BLaER1 (cell line): ENCODE results near the gene NPPC.

ENCODE experiments used
- H3K27ac ChIP-seq: shearing (Covaris generic); formaldehyde crosslinking; 2 replicates; pipeline ENCODE4 v1.8.1; 2022
- H3K27me3 ChIP-seq: shearing (Covaris generic); formaldehyde crosslinking; 2 replicates; pipeline ENCODE4 v1.8.1; 2022
- H3K36me3 ChIP-seq: shearing (Covaris generic); formaldehyde crosslinking; 2 replicates; pipeline ENCODE4 v1.8.1; 2022
- H3K4me1 ChIP-seq: shearing (Covaris generic); formaldehyde crosslinking; 2 replicates; pipeline ENCODE4 v1.8.1; 2022
- H3K4me2 ChIP-seq: shearing (Covaris generic); formaldehyde crosslinking; 2 replicates; pipeline ENCODE4 v1.8.1; 2022
- H3K4me3 ChIP-seq: shearing (Covaris generic); formaldehyde crosslinking; 2 replicates; pipeline ENCODE4 v1.8.1; 2022
- H3K9ac ChIP-seq: shearing (Covaris generic); formaldehyde crosslinking; 2 replicates; pipeline ENCODE4 v1.8.1; 2022
- H3K9me3 ChIP-seq: shearing (Covaris generic); formaldehyde crosslinking; 2 replicates; pipeline ENCODE4 v1.8.1; 2022
- H4K20me1 ChIP-seq: shearing (Covaris generic); formaldehyde crosslinking; 2 replicates; pipeline ENCODE4 v1.8.1; 2022
- Cebpa-rat ChIP-seq: shearing (Covaris generic); IDR thresholded peaks from 2 replicates; pipeline ENCODE4 v1.8.1; 2022

NPPC gene

GRCh38 chr2:231929961-231930592, 3.9 kb upstream of the NPPC start:
- H3K36me3 ChIP-seq, result no peaks in the 10 kb centered on the region
- peak overlapping the region; percentile 28; the same call in 1 of the 2 replicates for H3K27ac ChIP-seq
- no peak overlapping the region for H3K4me3 ChIP-seq
- H3K4me1 ChIP-seq, result peaks cover 87% of the 10 kb centered on the region
- peaks cover 28% of the 10 kb centered on the region for H3K27me3 ChIP-seq
- H4K20me1 ChIP-seq, result peaks cover 7% of the 10 kb centered on the region; the same call in 1 of the 2 replicates
- no peaks in the 10 kb centered on the region for H3K9me3 ChIP-seq
- no peak for TF ChIP-seq Cebpa-rat
- peak overlapping the region; percentile 100 for H3K4me2 ChIP-seq
- H3K9ac ChIP-seq, result no peak overlapping the region

DNA sequence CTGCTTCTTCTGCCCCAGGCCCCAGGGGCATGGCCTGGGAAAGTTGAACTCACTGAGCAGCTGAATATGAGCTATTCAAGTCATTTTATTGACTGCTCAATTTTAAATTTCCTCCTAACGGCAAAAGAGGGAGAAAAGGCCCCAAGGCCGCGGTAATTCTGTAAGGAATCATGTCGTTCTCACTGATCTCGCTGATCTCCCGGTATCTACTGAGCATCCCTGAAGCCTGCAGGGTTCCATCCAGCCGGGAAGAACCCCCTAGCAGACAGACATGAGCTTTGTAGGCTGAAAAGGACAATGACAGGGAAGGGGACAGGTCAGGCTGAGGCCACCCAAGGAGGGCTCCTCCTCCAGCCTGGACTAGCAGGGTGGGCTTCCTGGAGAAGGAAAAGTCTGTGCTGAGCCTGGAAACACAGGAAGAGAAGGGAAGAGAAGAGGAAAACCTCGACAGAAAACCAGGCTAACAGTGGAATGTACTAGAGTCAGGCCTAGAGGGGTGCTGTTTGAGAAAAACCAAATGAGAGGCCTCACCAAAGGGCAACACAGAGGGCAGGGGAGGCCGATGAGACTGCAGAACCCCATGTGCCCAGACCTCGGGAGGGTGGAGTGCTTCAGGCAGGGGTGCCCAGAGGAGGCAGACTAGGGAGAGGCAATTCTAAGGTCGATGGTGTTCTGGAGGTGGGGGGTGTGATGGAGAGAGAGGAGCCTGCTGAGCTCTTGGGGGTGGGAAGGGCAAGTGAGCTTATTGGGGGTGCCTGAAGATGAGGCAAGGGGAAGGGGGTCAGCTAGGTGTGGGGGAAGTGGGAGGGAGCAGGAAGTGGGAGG, 2.9 kb upstream of the NPPC start:
- Histone ChIP-seq H3K4me3 (no peak overlapping the region), H4K20me1 (peaks cover 16% of the 10 kb centered on the region), H3K4me1 (peaks cover 87% of the 10 kb centered on the region), H3K36me3 (peaks cover 4% of the 10 kb centered on the region; the same call in 1 of the 2 replicates), H3K27ac (0 out of 2 replicates have a peak overlapping the region, but pooled peaks have one; percentile 21), H3K4me2 (peak overlapping the region; percentile 100), H3K9ac (no peak overlapping the region), H3K9me3 (no peaks in the 10 kb centered on the region), H3K27me3 (peaks cover 38% of the 10 kb centered on the region)
- TF ChIP-seq Cebpa-rat, result no peak

DNA sequence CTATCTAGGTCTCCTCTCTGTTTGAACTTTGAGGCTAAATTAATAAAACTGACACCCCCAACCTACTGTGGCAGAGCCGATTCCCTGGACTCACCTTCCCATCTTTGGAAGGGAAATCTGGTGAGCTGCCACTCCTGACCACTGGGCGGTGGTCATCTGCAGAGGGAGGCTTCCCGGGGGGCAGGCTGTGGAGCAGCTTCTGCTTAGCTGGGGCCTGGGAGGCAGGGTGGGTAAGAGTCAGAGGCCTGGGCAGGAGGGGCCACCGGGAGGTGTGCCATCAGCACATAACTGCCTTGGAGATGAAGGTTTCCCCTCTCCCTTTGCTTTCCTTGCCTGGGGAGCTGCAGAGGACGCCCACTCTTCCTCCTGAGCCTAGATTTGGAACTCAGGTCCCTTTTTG, 2.3 kb upstream of the NPPC start:
- no peaks in the 10 kb centered on the region for H3K9me3 ChIP-seq
- no peak for TF ChIP-seq Cebpa-rat

DNA sequence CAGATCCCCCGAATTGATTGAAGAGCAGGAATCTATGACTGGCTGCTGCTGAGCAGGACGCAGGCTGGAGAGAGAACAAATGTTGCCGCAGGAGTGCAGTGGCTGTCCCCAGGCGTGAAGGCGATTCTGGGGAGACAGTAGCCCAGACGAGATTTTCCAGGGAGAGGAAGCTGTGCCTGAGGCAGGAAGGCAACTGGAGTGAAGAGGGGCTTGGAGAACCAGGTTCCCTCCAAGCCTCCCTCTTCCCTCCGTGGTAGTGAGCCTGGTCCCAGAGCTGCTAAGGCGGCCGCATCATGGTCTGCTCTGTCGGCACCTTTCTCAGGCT, 1.3 kb upstream of the NPPC start:
- Histone ChIP-seq H4K20me1 (peaks cover 32% of the 10 kb centered on the region), H3K9me3 (no peaks in the 10 kb centered on the region), H3K4me3 (peak overlapping the region; percentile 82; the same call in 1 of the 2 replicates), H3K27ac (no peak overlapping the region), H3K9ac (no peak overlapping the region), H3K4me1 (peaks cover 87% of the 10 kb centered on the region), H3K36me3 (peaks cover 19% of the 10 kb centered on the region; the same call in 1 of the 2 replicates), H3K27me3 (peaks cover 41% of the 10 kb centered on the region), H3K4me2 (peak overlapping the region; percentile 100)
- TF ChIP-seq Cebpa-rat, result no peak

More for the DNA sequence above, 2.3 kb upstream of the NPPC start:
- H3K27me3 ChIP-seq, result peaks cover 41% of the 10 kb centered on the region
- peaks cover 23% of the 10 kb centered on the region for H4K20me1 ChIP-seq
- H3K4me1 ChIP-seq, result peaks cover 87% of the 10 kb centered on the region
- peak overlapping the region; percentile 100; the same call in 1 of the 2 replicates for H3K4me2 ChIP-seq
- peaks cover 10% of the 10 kb centered on the region; the same call in 1 of the 2 replicates for H3K36me3 ChIP-seq
- H3K9ac ChIP-seq, result no peak overlapping the region
- H3K27ac ChIP-seq, result no peak overlapping the region
- H3K4me3 ChIP-seq, result no peak overlapping the region

- Histone ChIP-seq H3K9ac (no peak overlapping the region), H3K4me1 (peaks cover 86% of the 10 kb centered on the region), H3K4me3 (peak overlapping the region; percentile 82), H3K4me2 (peak overlapping the region; percentile 100), H3K36me3 (peaks cover 24% of the 10 kb centered on the region; the same call in 1 of the 2 replicates), H4K20me1 (peaks cover 38% of the 10 kb centered on the region), H3K27ac (no peak overlapping the region), H3K9me3 (no peaks in the 10 kb centered on the region), H3K27me3 (peaks cover 41% of the 10 kb centered on the region)
- TF ChIP-seq Cebpa-rat, result no peak
These were observed 767 bp upstream of the NPPC start for GRCh38 chr2:231926761-231927565.

- Histone ChIP-seq H3K9ac (peak overlapping the region; percentile 79), H3K4me3 (peak overlapping the region; percentile 82), H3K27ac (peak overlapping the region; percentile 69), H3K9me3 (no peaks in the 10 kb centered on the region), H3K4me1 (peaks cover 71% of the 10 kb centered on the region), H3K36me3 (peaks cover 30% of the 10 kb centered on the region; the same call in 1 of the 2 replicates), H3K27me3 (peaks cover 41% of the 10 kb centered on the region), H3K4me2 (peak overlapping the region; percentile 100), H4K20me1 (peaks cover 38% of the 10 kb centered on the region)
- TF ChIP-seq Cebpa-rat, result no peak
These were observed 655 bp downstream of the NPPC start for GRCh38 chr2:231925303-231926179.

DNA sequence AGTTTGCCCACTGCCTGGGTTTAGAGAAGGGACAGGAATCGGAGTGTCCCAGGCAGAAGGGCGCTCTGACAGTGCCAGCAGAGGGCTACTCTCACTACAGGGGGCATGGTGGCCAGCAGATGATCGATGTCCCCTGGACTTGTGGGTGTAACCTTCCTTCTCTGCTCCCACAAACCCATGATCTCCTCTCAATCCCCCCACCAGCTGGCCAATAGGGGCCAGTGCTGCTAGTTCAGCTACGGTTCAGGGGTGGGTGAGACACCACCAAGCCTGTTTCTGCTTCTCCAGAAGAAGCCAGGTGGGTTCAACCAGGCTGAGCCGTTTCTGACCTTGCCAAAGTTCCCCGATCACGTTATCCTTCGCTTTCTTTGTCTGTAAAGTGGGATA, 1.3 kb downstream of the NPPC start:
- peaks cover 30% of the 10 kb centered on the region; the same call in 1 of the 2 replicates for H3K36me3 ChIP-seq
- H3K4me2 ChIP-seq, result peak overlapping the region; percentile 100
- H3K9ac ChIP-seq, result peak overlapping the region; percentile 79
- peaks cover 41% of the 10 kb centered on the region for H3K27me3 ChIP-seq
- peaks cover 65% of the 10 kb centered on the region for H3K4me1 ChIP-seq
- no peaks in the 10 kb centered on the region for H3K9me3 ChIP-seq
- H3K4me3 ChIP-seq, result peak overlapping the region; percentile 82
- H3K27ac ChIP-seq, result no peak overlapping the region
- H4K20me1 ChIP-seq, result peaks cover 38% of the 10 kb centered on the region
- no peak for TF ChIP-seq Cebpa-rat

- TF ChIP-seq Cebpa-rat, result no peak
- no peak overlapping the region for H3K27ac ChIP-seq
- H3K27me3 ChIP-seq, result peaks cover 41% of the 10 kb centered on the region
- H3K9ac ChIP-seq, result peak overlapping the region; percentile 79
- H4K20me1 ChIP-seq, result peaks cover 38% of the 10 kb centered on the region
- peak overlapping the region; percentile 82 for H3K4me3 ChIP-seq
- H3K4me2 ChIP-seq, result peak overlapping the region; percentile 100
- H3K4me1 ChIP-seq, result peaks cover 58% of the 10 kb centered on the region
- H3K9me3 ChIP-seq, result no peaks in the 10 kb centered on the region
- peaks cover 30% of the 10 kb centered on the region; the same call in 1 of the 2 replicates for H3K36me3 ChIP-seq
These were observed 2.0 kb downstream of the NPPC start for GRCh38 chr2:231923951-231924888.
